ENCODE data around the gene SH3D19.

DNA sequence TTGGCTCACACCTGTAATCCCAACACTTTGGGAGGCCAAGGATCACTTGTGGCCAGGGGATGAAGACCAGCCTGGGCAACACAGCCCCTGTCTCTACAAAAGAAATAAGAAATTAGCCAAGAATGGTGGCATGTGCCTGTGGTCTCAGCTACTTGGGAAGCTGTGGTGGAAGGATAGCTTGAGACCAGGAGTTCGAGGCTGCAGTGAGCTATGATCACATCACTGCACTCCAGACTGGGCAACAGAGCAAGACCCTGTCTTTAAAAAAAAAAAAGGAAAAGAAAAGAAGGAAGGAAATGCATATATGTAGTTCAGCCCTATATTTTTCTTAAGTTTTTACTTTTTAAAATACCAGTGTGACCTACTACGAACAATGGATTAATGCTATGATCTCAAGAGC, 33.4 kb downstream of the SH3D19 start:
- TF ChIP-seq, protein P1, sequence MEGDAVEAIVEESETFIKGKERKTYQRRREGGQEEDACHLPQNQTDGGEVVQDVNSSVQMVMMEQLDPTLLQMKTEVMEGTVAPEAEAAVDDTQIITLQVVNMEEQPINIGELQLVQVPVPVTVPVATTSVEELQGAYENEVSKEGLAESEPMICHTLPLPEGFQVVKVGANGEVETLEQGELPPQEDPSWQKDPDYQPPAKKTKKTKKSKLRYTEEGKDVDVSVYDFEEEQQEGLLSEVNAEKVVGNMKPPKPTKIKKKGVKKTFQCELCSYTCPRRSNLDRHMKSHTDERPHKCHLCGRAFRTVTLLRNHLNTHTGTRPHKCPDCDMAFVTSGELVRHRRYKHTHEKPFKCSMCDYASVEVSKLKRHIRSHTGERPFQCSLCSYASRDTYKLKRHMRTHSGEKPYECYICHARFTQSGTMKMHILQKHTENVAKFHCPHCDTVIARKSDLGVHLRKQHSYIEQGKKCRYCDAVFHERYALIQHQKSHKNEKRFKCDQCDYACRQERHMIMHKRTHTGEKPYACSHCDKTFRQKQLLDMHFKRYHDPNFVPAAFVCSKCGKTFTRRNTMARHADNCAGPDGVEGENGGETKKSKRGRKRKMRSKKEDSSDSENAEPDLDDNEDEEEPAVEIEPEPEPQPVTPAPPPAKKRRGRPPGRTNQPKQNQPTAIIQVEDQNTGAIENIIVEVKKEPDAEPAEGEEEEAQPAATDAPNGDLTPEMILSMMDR (IDR thresholded peaks at IDR 0.05) = no peak
- TF ChIP-seq POLR2A (IDR thresholded peaks at IDR 0.05) (no peak), EP300 (IDR thresholded peaks at IDR 0.05) (no peak)

All from ovary (tissue), 3 donors.